Stimulated activated CD8-positive, alpha-beta memory T cell treated with anti-CD3 and anti-CD28 coated beads, Interleukin-15, amount 100 ng/mL, for 4 hours (primary cell): ENCODE data around the gene SLC12A9.
"Not testable (repeated sequence)": the region's sequence is repeated elsewhere in the genome, so short reads cannot be mapped to it uniquely, and the experiment has no call there.

Source experiments
- DNase-seq, 2 donors: peaks; one replicate each; pipeline ENCODE4 v3.0.0-alpha.2; 2020; ENCODE audit warnings: low read depth in 2 of 2

SLC12A9 gene, protein sequence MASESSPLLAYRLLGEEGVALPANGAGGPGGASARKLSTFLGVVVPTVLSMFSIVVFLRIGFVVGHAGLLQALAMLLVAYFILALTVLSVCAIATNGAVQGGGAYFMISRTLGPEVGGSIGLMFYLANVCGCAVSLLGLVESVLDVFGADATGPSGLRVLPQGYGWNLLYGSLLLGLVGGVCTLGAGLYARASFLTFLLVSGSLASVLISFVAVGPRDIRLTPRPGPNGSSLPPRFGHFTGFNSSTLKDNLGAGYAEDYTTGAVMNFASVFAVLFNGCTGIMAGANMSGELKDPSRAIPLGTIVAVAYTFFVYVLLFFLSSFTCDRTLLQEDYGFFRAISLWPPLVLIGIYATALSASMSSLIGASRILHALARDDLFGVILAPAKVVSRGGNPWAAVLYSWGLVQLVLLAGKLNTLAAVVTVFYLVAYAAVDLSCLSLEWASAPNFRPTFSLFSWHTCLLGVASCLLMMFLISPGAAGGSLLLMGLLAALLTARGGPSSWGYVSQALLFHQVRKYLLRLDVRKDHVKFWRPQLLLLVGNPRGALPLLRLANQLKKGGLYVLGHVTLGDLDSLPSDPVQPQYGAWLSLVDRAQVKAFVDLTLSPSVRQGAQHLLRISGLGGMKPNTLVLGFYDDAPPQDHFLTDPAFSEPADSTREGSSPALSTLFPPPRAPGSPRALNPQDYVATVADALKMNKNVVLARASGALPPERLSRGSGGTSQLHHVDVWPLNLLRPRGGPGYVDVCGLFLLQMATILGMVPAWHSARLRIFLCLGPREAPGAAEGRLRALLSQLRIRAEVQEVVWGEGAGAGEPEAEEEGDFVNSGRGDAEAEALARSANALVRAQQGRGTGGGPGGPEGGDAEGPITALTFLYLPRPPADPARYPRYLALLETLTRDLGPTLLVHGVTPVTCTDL

DNA sequence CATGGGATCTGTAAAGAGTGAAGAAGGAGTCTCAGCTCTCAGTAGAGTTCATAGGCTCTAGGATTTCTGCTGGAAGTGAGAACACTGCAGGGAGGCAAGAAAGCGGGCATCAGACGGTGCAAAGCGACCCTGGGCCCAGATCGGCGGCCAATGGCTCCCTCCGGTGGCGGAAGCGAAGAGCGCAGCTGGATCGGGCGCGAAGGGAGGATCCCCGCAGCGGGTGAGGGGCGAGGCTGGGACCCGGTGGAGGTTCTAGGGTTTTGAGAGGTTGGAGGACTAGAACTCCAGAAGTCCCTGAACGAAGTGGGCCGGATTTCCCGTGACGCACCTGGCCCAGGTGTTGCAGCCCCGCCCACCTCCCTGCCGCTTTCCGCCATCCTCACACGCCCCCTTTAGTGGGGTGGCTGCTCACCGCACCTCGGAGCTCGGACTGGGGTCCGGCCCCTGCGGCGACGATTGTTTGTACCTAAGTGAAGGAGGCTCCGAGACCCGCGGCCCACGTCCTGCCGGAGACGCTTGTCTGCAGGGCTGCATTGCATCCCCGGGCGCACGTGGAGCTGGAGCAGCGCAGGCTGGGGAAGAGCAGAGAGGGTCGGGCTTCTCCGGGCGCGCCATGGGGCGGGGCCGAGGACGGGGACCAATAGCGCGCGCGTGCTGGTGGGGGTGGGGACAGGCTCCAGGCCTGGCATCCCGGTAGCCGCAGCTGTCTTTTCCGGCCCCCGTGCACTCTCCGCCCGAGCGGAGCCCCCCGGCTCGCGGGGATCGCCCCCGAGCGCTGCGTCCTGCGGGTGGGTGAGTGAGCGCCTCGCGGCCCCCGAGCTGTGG is at the start of gene SLC12A9:
TSS of gene SLC12A9 (plus strand) at position 666 of the 825 bp plus-strand sequence. CDS start 1,485 bp downstream, outside the sequence.
- DNase-seq = peak; percentile 61 to 69

DNA sequence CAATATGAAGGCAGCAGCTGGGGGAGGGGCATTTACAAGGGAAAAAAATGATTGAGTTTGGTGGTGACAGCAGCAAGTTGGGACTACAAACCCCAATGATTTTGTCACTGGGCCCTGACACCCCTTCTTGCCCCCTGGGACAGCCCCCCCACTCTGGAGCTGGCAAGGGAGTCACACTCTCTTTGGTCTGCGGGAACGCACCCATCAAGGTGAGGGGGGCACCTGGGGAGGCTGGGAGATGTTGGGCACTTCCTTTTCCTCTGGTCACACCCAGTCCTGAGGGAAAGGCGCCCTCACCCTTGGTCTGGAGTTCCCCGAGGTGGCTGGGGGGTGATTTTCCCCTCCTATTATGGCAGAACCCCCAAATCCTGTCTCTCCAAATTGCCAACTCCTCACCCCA is 49.6 kb upstream of the SLC12A9 start:
- DNase-seq = no peak

DNA sequence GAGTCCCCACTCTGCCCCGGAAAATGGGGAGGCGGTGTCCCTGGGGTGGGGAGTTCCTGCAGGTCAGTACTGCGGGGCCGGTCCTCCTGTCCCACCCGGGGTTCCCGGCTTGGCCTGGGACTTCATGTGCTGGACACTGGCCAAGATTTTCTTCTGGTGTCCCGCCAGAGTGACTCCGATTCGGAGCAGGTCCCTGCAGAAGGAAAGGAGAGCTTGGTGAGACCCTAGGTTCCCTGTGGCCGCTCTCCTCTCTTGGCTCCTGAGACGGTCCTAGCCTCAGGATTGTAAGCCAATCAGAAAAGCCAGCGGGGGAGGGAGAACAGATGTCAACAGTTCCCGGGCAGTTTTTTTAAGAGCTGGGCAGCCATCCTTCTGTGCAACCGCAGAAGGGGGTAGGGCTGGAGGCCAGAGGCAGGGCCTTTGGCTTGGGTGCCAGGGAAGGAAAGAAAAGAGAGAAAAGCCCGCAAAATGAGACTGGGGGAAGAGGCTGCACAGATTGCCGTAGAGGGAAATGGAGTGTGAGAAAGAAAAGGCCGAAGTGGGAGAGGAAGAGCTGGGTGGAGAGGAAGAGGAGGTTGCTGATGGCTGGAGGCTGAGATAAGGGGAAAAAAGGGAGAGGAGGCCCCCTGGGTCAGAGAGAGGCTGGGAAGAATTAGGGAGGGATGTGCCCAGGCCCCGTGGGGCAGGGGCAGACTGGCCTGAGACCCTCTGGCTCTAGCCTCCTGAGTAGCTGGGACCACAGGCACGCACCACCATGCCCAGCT is 48.9 kb upstream of the SLC12A9 start:
- no peak for DNase-seq

DNA sequence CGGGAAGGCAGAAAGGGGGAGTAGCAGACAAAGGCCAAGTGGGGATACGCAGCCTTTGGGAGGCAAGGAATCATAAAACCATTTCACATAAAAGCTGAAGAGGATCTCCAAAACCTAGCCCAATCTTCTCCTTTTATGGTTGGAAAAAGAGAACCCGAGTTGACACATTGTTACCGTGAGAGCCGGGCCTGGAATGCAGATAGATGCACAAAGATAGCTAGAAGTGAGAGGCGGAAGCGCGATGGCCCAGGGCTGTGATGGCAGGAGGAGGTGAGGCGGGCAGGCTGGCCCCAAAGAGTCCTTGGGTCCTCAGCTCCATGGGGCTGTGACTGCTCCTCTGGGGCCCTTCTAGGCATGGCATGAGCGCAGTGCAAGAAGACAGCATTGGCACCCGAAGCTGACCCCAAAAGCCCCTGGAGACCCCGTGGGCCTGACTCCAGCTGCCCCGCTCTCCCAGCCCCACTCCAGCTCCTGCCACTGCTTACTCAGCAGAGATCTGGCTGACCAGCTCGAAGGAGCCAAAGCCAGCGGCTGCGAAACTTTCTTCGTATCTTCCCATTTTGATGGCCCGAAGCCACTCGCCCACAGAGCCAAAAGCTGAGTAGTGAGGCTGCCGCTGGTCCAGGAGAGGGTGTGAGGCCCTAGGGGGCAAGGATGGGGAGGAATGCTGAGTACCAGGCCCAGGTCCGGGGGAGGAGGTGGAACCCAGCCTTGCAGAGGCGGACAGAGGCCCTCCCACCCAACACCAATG is 47.7 kb upstream of the SLC12A9 start:
- no peak for DNase-seq

GRCh38 chr7:100806276-100806675 is 46.2 kb upstream of the SLC12A9 start:
- no peak for DNase-seq

DNA sequence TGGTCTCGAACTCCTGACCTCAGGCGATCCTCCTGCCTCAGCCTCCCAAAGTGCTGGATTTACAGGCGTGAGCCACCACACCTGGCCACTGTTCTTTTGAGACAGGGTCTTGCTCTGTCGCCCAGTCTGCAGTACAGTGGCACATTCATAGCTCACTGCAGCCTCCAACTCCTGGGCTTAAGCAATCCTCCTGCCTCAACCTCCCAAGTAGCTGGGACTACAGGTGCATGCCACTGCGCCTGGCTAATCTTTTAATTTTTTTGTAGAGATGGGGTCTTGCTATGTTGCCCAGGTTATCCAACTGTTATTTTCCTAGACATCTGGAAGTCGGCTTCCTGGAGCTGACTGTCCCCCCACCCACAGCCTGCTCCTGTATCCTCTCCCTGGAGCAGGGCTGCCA is 45.6 kb upstream of the SLC12A9 start:
- not testable (repeated sequence) for DNase-seq

DNA sequence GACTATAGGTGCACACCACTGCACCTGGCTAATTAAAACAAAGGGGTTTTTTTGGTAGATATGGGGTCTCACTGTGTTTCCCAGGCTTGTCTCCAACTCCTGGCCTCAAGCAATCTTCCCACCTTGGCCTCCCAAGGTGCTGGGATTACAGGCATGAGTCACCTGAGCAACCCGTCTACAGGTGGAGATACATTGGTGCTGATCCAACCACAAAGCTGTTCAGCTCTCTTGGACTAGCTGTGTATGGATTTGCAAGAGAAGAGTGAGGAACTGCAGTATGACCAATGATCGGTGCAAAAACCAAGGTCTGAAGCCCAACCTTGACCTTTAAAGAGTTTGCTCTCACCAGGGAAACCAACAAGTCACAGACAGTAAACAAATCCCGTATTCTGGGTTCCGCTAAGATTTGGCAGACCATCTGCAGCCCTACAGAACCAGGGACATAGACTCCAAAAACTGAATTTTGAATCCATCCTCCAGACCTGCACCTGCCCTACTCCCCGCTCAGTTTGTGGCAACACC is 44.1 kb upstream of the SLC12A9 start:
- no peak for DNase-seq

DNA sequence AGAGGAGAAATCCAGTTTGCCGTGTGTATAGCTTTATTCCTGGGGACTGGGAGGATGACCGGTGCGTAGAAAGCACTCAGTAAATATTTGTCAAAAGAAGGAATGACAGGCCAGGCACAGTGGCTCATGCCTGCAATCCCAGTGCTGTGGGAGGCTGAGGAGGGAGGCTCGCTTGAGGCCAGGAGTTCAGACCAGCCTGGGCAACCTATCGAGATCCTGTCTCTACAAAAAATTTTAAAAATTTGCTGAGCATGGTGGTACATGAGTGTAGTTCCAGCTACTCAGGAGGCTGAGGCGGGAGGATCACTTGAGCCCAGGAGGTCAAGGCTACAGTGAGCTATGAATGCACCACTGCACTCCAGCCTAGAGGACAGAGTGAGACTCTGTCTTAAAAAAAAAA is 41.0 kb upstream of the SLC12A9 start:
- DNase-seq = no peak

DNA sequence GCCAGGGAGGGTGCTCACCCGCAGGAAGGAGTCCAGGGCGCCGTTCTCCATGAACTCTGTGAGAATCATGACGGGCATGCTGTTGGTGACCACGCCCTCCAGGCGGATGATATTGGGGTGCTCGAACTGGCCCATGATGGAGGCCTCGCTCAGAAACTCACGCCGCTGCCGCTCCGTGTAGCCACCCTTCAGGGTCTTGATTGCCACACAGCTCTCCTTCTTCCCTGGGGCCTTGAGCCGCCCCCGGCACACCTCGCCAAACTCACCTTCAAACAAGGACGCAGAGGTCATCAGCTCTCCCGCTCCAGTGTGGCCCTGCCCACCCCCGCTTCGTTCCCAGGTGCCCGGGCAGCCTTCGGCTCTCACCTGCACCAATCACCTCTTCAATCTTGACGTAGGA is 39.8 kb upstream of the SLC12A9 start:
- DNase-seq = no peak

DNA sequence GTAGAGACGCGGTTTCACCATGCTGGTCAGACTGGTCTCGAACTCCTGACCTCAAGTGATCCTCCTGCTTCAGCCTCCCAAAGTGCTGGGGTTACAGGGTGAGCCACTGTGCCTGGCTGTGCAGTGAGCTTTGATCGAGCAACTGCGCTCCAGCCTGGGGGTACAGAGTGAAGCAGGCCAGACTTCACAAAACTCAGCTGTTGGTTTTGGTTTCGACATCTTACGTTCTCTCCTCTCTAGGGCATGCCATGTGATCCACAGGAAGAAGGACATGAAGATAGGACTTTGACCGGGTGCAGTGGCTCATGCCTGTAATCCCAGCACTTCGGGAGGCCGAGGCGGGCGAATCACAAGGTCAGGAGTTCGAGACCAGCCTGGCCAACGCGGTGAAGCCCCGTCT is 36.0 kb upstream of the SLC12A9 start:
- not testable (repeated sequence) for DNase-seq

DNA sequence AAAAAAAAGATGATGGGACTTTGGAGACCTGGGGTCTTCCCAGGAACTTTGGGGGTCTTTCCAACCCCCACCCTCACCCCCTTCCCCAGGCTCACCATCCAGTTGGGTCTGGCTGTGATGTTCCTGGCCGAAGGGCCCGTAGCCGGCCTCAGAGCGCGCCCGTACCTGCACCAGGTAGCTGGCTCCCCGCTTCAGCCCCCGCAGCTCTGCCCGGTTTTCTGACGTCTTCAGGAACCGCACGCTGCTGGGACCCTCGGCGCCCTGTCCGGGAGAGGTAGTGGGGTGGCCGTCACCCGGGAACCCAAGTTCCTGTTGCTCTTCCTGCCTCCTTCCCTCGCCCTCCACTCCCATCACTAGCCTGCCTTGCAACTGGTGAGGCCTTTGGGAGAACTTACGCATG is 35.4 kb upstream of the SLC12A9 start:
- no peak for DNase-seq

DNA sequence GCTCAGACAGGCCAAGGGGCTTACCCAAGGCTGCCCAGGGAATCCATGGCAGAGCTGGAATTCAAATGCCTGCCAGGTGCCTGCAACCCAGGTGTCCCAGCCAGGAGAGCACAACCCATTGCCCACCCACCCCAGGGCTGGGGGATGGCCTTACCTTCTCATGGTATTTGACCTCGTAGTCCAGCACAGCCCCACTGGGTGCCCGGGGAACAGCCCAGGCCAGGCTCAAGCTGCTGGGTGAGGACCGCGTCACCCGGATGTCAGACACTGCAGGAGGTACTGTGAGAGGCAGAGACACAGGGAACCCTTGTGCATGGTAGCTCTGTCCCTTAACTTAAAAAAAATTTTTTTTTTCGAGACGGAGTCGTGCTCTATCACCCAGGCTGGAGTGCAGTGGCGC is 34.1 kb upstream of the SLC12A9 start:
- no peak for DNase-seq

DNA sequence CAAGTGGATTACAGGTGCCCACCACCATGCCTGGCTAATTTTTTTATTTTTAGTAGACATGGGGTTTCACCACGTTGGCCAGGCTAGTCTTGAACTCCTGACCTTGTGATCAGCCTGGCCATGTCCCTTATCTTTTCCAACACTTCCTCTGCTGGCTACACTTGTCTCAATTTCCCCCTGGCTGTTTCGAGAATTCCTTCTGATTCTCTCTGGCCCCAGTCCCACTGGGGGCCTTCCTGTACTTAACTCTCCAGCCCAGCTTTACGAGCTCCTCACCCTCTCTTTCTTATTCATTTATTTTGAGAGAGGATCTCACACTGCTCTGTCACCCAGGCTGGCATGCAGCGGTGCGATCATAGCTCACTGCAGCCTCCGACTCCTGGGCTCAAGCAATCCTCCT is 33.7 kb upstream of the SLC12A9 start:
- no peak for DNase-seq

GRCh38 chr7:100819586-100819985 is 32.9 kb upstream of the SLC12A9 start:
- DNase-seq = no peak

DNA sequence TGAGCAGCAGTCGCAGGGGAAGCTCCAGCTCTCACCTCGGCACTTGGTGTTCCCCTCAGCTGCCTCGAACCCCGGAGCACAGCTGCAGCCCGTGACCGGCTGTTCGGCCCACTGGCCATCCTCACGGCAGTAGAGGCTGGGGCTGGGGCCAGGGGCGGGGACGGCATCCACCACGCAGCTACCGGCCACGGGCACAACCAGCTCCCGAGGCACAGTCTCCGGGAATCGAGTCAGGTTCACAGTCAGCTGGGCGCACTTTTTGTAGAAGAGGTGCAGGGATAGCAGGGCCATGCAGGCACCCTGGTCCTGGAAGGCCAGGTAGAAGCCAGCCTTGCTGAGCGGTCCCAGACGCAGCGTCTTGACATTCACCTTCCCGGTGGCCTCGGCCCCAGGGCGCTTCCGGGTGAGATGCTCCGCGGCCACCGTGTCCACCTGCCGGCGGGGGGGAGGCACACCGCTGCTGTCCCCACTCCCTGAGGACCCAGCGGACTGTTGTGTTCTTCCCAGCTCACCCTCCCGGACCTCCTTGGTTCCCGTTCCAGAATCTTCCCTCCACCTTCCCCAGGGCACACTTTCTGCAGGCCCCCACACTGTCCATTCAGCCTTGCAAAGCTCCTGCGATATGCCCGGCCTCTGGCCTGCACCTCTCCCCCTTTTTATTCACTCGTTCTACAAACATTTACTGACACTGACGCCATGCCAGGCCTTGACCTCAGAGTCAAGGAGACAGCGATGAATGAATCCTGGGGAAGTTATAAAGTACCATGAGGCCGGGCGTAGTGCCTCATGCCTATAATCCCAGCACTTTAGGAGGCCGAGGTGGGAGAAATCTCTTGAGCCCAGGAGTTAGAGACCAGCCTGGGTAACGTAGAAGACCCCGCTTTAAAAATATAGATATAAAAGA is 30.0 kb upstream of the SLC12A9 start:
- no peak for DNase-seq

DNA sequence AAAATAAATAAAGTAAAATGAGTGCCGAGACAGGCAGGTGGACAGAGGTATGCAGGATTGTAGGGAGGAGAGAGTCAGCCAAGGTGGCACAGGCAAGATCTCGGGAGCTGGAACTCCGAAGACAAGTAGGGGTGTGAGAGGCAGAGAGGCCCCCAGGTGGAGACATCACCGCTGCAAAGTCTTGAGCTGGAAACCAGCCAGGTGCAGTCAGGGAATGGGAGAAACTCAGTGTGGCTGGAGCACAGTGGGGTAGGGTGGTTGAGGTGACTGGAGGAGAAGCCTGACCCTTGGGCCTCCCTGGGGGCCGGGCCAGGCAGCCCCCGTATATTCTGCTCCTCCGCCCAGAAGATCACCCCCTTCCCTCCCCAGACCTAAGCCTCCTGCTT is 29.4 kb upstream of the SLC12A9 start:
- DNase-seq = no peak

- no peak for DNase-seq
These were observed 29.0 kb upstream of the SLC12A9 start for GRCh38 chr7:100823534-100823933.

DNA sequence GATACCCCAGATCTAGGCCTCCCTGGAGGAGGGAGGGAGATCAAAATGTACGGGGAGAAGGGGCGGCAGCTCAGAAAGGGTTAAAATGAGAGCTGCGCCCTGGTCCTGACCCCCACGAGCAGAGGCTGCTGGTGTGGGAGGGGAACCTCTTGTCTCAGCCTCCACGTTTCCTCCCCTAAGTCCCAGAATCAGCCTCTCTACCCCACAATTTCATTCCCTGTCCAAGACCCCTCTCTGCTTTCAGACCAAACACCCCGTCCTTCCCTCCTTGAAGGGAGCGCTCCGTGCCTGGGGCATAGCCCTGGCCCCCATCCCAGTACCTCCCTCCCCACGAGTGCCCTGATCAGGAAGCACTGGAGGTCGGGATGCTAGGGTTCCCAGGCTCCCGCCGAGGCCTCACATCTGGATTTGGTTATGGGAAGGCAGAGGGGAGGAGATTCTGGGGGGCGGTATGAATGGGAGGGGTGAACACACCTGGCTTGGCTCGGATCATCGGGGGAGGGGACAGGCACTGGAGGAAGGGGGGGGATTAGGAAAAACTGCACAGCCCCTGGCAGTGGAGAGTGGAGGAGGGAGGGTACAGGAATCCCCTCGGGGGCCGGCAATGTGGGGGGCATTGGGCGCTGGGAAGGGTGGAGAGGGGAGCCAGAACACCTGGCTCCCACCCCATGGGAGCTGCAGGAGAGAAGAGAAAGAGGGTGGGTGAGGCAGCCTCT is 27.9 kb upstream of the SLC12A9 start:
- DNase-seq = no peak
